Right lung (tissue), 5 donors: ENCODE measurements around the gene FNDC5. TPM values are rescaled to one million over a fixed set of nuclear protein-coding genes. Genes with fewer than 3 reads are reported as not detected.

ENCODE experiments used
- DNase-seq, 2 donors: peaks; one replicate each; pipeline ENCODE4 v3.0.0-alpha.2; 2013
- polyA plus RNA-seq, 5 donors: library from polyadenylated mRNA; unstranded; fragments of 120-200 nt; gene quantifications; one replicate each; pipeline versions ENCODE4 v1.2.1 to v1.2.3, GENCODE V29; 2013; ENCODE audit warnings: inconsistent platforms in 1 of 5, low replicate concordance in 1 of 5; ENCODE audit not compliant: insufficient read length in 5 of 5, insufficient read depth in 1 of 5

FNDC5 gene
- polyA plus RNA-seq, 5 donors, result 8.0 to 18.2 (median 10.5) TPM

- no peak for DNase-seq
Observed at GRCh38 chr1:32884726-32885125, 14.0 kb upstream of the FNDC5 start.

GRCh38 chr1:32884032-32884372 is 13.3 kb upstream of the FNDC5 start:
- DNase-seq, result no peak

- DNase-seq, result no peak
Observed at GRCh38 chr1:32883338-32884031, 12.8 kb upstream of the FNDC5 start.

- DNase-seq, result no peak
Observed at GRCh38 chr1:32881871-32882850, 11.4 kb upstream of the FNDC5 start.

GRCh38 chr1:32881291-32881690 is 10.6 kb upstream of the FNDC5 start:
- no peak for DNase-seq

GRCh38 chr1:32878637-32879041 is 7.9 kb upstream of the FNDC5 start:
- DNase-seq, result no peak

GRCh38 chr1:32878183-32878582 is 7.5 kb upstream of the FNDC5 start:
- no peak for DNase-seq

GRCh38 chr1:32877211-32878110 is 6.7 kb upstream of the FNDC5 start:
- DNase-seq, result no peak

- no peak for DNase-seq
Observed at GRCh38 chr1:32876341-32877210, 5.9 kb upstream of the FNDC5 start.

GRCh38 chr1:32874860-32875752 is 4.4 kb upstream of the FNDC5 start:
- no peak for DNase-seq

- no peak for DNase-seq
Observed at GRCh38 chr1:32873484-32873883, 2.8 kb upstream of the FNDC5 start.

GRCh38 chr1:32872192-32872460 is 1.4 kb upstream of the FNDC5 start:
- no peak for DNase-seq

GRCh38 chr1:32871364-32872191 is 866 bp upstream of the FNDC5 start:
- no peak for DNase-seq

GRCh38 chr1:32869923-32870614 is 643 bp downstream of the FNDC5 start:
- no peak for DNase-seq

- no peak for DNase-seq
Observed at GRCh38 chr1:32868806-32869455, 1.8 kb downstream of the FNDC5 start.

- DNase-seq, result no peak
Observed at GRCh38 chr1:32868085-32868484, 2.6 kb downstream of the FNDC5 start.

GRCh38 chr1:32867671-32868070 is 3.0 kb downstream of the FNDC5 start:
- DNase-seq, result no peak

- no peak for DNase-seq
Observed at GRCh38 chr1:32867151-32867550, 3.6 kb downstream of the FNDC5 start.
